Activated naive CD8-positive, alpha-beta T cell (primary cell): Measurements from ENCODE around the gene C5AR2.
"Not testable (repeated sequence)": the region's sequence is repeated elsewhere in the genome, so short reads cannot be mapped to it uniquely, and the experiment has no call there.

Experiments used
- H3K27ac Mint-ChIP-seq: one replicate; pipeline ENCODE4 v1.8.0; 2021; ENCODE audit warnings: mixed read lengths
- H3K27me3 Mint-ChIP-seq: one replicate; pipeline ENCODE4 v1.8.0; 2021; ENCODE audit warnings: mixed read lengths
- H3K36me3 Mint-ChIP-seq: one replicate; pipeline ENCODE4 v1.8.0; 2021; ENCODE audit warnings: mixed read lengths
- H3K4me1 Mint-ChIP-seq: one replicate; pipeline ENCODE4 v1.8.0; 2021; ENCODE audit warnings: low read depth, mixed read lengths
- H3K4me3 Mint-ChIP-seq: one replicate; pipeline ENCODE4 v1.8.0; 2021; ENCODE audit warnings: mild to moderate bottlenecking, mixed read lengths
- H3K9me3 Mint-ChIP-seq: one replicate; pipeline ENCODE4 v1.8.0; 2021; ENCODE audit warnings: low read depth, mixed read lengths

C5AR2 gene

GRCh38 chr19:47331931-47332547 lies at the start of gene C5AR2:
Gene C5AR2, plus strand, starts transcription at chr19:47332175. Its CDS starts 8,625 bp downstream, at chr19:47340800.
- no peak within 1 kb of the TSS for H3K27ac Mint-ChIP-seq
- no peaks in the 10 kb centered on the region for H3K36me3 Mint-ChIP-seq
- no peaks in the 10 kb centered on the region for H3K27me3 Mint-ChIP-seq
- H3K9me3 Mint-ChIP-seq: no peaks in the 10 kb centered on the region
- H3K4me1 Mint-ChIP-seq: peaks cover 5% of the 10 kb centered on the region
- H3K4me3 Mint-ChIP-seq: no peak within 1 kb of the TSS

GRCh38 chr19:47283405-47284059 lies 48.4 kb upstream of the C5AR2 start:
- no peaks in the 10 kb centered on the region for H3K9me3 Mint-ChIP-seq
- no peak overlapping the region for H3K4me3 Mint-ChIP-seq
- peaks cover 5% of the 10 kb centered on the region for H3K4me1 Mint-ChIP-seq
- H3K27ac Mint-ChIP-seq: no peak overlapping the region
- H3K27me3 Mint-ChIP-seq: no peaks in the 10 kb centered on the region
- H3K36me3 Mint-ChIP-seq: peaks cover 5% of the 10 kb centered on the region

GRCh38 chr19:47284324-47284899 lies 47.6 kb upstream of the C5AR2 start:
- Mint-ChIP-seq H3K36me3 (peaks cover 5% of the 10 kb centered on the region), H3K27ac (no peak overlapping the region), H3K9me3 (no peaks in the 10 kb centered on the region), H3K4me1 (peaks cover 6% of the 10 kb centered on the region), H3K27me3 (no peaks in the 10 kb centered on the region), H3K4me3 (no peak overlapping the region)

GRCh38 chr19:47296036-47296435 lies 35.9 kb upstream of the C5AR2 start:
- no peak overlapping the region for H3K27ac Mint-ChIP-seq
- no peaks in the 10 kb centered on the region for H3K27me3 Mint-ChIP-seq

GRCh38 chr19:47300867-47301266 lies 31.1 kb upstream of the C5AR2 start:
- not testable (repeated sequence) for H3K4me3 Mint-ChIP-seq, H3K27ac Mint-ChIP-seq, H3K4me1 Mint-ChIP-seq

More at GRCh38 chr19:47296036-47296435, 35.9 kb upstream of the C5AR2 start:
- Mint-ChIP-seq H3K9me3 (no peaks in the 10 kb centered on the region), H3K4me3 (no peak overlapping the region), H3K4me1 (peaks cover 4% of the 10 kb centered on the region), H3K36me3 (peaks cover 4% of the 10 kb centered on the region)

GRCh38 chr19:47302249-47302648 lies 29.7 kb upstream of the C5AR2 start:
- H3K27me3 Mint-ChIP-seq: peaks cover 6% of the 10 kb centered on the region
- no peak overlapping the region for H3K27ac Mint-ChIP-seq
- H3K4me3 Mint-ChIP-seq: no peak overlapping the region
- H3K4me1 Mint-ChIP-seq: peaks cover 6% of the 10 kb centered on the region
- no peaks in the 10 kb centered on the region for H3K36me3 Mint-ChIP-seq
- no peaks in the 10 kb centered on the region for H3K9me3 Mint-ChIP-seq

More at GRCh38 chr19:47300867-47301266, 31.1 kb upstream of the C5AR2 start:
- H3K9me3 Mint-ChIP-seq, H3K36me3 Mint-ChIP-seq, H3K27me3 Mint-ChIP-seq: not testable (repeated sequence)

- no peaks in the 10 kb centered on the region for H3K9me3 Mint-ChIP-seq
- peaks cover 6% of the 10 kb centered on the region for H3K4me1 Mint-ChIP-seq
- H3K27me3 Mint-ChIP-seq: peaks cover 6% of the 10 kb centered on the region
- H3K4me3 Mint-ChIP-seq: no peak overlapping the region
- no peaks in the 10 kb centered on the region for H3K36me3 Mint-ChIP-seq
- no peak overlapping the region for H3K27ac Mint-ChIP-seq
Observed at GRCh38 chr19:47303966-47304365, 28.0 kb upstream of the C5AR2 start.

- Mint-ChIP-seq H3K27me3 (peaks cover 6% of the 10 kb centered on the region), H3K27ac (no peak overlapping the region), H3K36me3 (no peaks in the 10 kb centered on the region), H3K9me3 (no peaks in the 10 kb centered on the region), H3K4me3 (no peak overlapping the region), H3K4me1 (peaks cover 6% of the 10 kb centered on the region)
Observed at GRCh38 chr19:47305309-47305751, 26.6 kb upstream of the C5AR2 start.

- Mint-ChIP-seq H3K36me3 (no peaks in the 10 kb centered on the region), H3K4me1 (peaks cover 6% of the 10 kb centered on the region), H3K27me3 (peaks cover 6% of the 10 kb centered on the region), H3K4me3 (no peak overlapping the region), H3K27ac (no peak overlapping the region), H3K9me3 (no peaks in the 10 kb centered on the region)
Observed at GRCh38 chr19:47306303-47306702, 25.7 kb upstream of the C5AR2 start.

- Mint-ChIP-seq H3K27me3 (peaks cover 6% of the 10 kb centered on the region), H3K9me3 (no peaks in the 10 kb centered on the region), H3K4me1 (peaks cover 6% of the 10 kb centered on the region), H3K36me3 (no peaks in the 10 kb centered on the region), H3K27ac (no peak overlapping the region), H3K4me3 (no peak overlapping the region)
Observed at GRCh38 chr19:47309038-47309437, 22.9 kb upstream of the C5AR2 start.

- no peaks in the 10 kb centered on the region for H3K9me3 Mint-ChIP-seq
- H3K4me3 Mint-ChIP-seq: no peak within 1 kb of the TSS
- peaks cover 6% of the 10 kb centered on the region for H3K4me1 Mint-ChIP-seq
- H3K27ac Mint-ChIP-seq: no peak within 1 kb of the TSS
- peaks cover 6% of the 10 kb centered on the region for H3K27me3 Mint-ChIP-seq
- H3K36me3 Mint-ChIP-seq: no peaks in the 10 kb centered on the region
Observed at GRCh38 chr19:47309608-47310007, 22.4 kb upstream of the C5AR2 start, which contains the start of gene C5AR1. Gene C5AR1, plus strand, starts transcription at chr19:47309861. Its CDS starts 35 bp downstream, at chr19:47309896.

GRCh38 chr19:47310323-47310722 lies 21.7 kb upstream of the C5AR2 start:
- no peak overlapping the region for H3K27ac Mint-ChIP-seq

GRCh38 chr19:47310819-47311218 lies 21.2 kb upstream of the C5AR2 start:
- Mint-ChIP-seq H3K36me3 (no peaks in the 10 kb centered on the region), H3K9me3 (no peaks in the 10 kb centered on the region), H3K27me3 (peaks cover 2% of the 10 kb centered on the region), H3K4me3 (no peak overlapping the region), H3K4me1 (peaks cover 3% of the 10 kb centered on the region), H3K27ac (no peak overlapping the region)

More at GRCh38 chr19:47310323-47310722, 21.7 kb upstream of the C5AR2 start:
- Mint-ChIP-seq H3K36me3 (no peaks in the 10 kb centered on the region), H3K9me3 (no peaks in the 10 kb centered on the region), H3K4me3 (no peak overlapping the region), H3K4me1 (peaks cover 3% of the 10 kb centered on the region), H3K27me3 (peaks cover 4% of the 10 kb centered on the region)

GRCh38 chr19:47312366-47313006 lies 19.5 kb upstream of the C5AR2 start:
- H3K4me1 Mint-ChIP-seq: peaks cover 3% of the 10 kb centered on the region
- peaks cover 4% of the 10 kb centered on the region for H3K27me3 Mint-ChIP-seq
- H3K9me3 Mint-ChIP-seq: no peaks in the 10 kb centered on the region
- no peak overlapping the region for H3K27ac Mint-ChIP-seq
- H3K4me3 Mint-ChIP-seq: no peak overlapping the region
- no peaks in the 10 kb centered on the region for H3K36me3 Mint-ChIP-seq

GRCh38 chr19:47313754-47314295 lies 18.1 kb upstream of the C5AR2 start:
- H3K4me1 Mint-ChIP-seq: peaks cover 3% of the 10 kb centered on the region
- H3K9me3 Mint-ChIP-seq: no peaks in the 10 kb centered on the region
- H3K27me3 Mint-ChIP-seq: peaks cover 4% of the 10 kb centered on the region
- no peak overlapping the region for H3K27ac Mint-ChIP-seq
- no peak overlapping the region for H3K4me3 Mint-ChIP-seq
- H3K36me3 Mint-ChIP-seq: no peaks in the 10 kb centered on the region
